ENCODE data around the gene SLC30A4. TPM values are rescaled to one million over a fixed set of nuclear protein-coding genes. Genes with fewer than 3 reads are reported as not detected.

Gene SLC30A4
- polyA plus RNA-seq, 2 of the 4 experiments (the other 2 are of a cell fraction), result 2.2 to 3.1 TPM

Small RNA genes within 50 kb of the gene (small RNA-seq; reads per million reads assigned to genes)
- gene DPPA5P2, result 0 reads per million in 6 experiments
- 0 to 0.16 (median 0) reads per million in 6 experiments for gene SNORA41B

Other genes with a start within 250 kb of the SLC30A4 start
- 6.5 and 8.5 TPM in 2 replicates for gene GATM, start 144.2 kb downstream of the SLC30A4 start, polyA plus RNA-seq (2011; rRNA removed)
- gene GATM, start 144.2 kb downstream of the SLC30A4 start, polyA plus RNA-seq (2017; fragmentation: RNase III; extraction: RNeasy Plus Mini Kit Qiagen cat#74134 plus additional on column Dnase treatment), result 3.4 to 4.0 TPM (median 3.7 TPM) in 3 replicates
- 14.2 and 19.0 TPM in 2 replicates for gene BLOC1S6, start 64.6 kb upstream of the SLC30A4 start, polyA plus RNA-seq (2011; rRNA removed)
- gene BLOC1S6, start 64.6 kb upstream of the SLC30A4 start, polyA plus RNA-seq (2017; fragmentation: RNase III; extraction: RNeasy Plus Mini Kit Qiagen cat#74134 plus additional on column Dnase treatment), result 30.9 to 32.1 TPM (median 31.8 TPM) in 3 replicates
- 71.7 and 80.2 TPM in 2 replicates for gene SQOR, start 112.3 kb upstream of the SLC30A4 start, polyA plus RNA-seq (2011; rRNA removed)
- 33.8 to 38.8 TPM (median 36.0 TPM) in 3 replicates for gene SQOR, start 112.3 kb upstream of the SLC30A4 start, polyA plus RNA-seq (2017; fragmentation: RNase III; extraction: RNeasy Plus Mini Kit Qiagen cat#74134 plus additional on column Dnase treatment)